ENCODE results near the gene MMP13.
"Not testable (repeated sequence)": the region's sequence is repeated elsewhere in the genome, so short reads cannot be mapped to it uniquely, and the experiment has no call there.

The MMP13 gene

DNA sequence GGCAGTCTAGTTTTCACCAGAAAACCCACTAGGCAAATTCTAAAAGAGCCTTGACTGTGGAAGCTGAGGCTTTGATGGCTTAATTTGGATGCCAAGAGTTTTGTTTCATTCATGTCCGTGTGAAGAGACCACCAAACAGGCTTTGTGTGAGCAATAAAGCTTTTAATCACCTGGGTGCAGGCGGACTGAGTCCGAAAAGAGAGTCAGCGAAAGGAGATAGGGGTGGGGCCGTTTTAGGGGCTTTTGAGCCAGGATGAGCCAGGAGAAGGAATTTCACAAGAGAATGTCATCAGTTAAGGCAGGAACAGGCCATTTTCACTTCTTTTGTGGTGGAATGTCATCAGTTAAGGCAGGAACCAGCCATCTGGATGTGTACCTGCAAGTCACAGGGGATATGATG lies 51.6 kb downstream of the MMP13 start:
- DNase-seq (ENCODE audit: low read depth in 3 of 3): not testable (repeated sequence)

GRCh38 chr11:102900346-102900745 lies 55.2 kb downstream of the MMP13 start:
- no peak for DNase-seq (ENCODE audit: low read depth in 3 of 3)

Data from stimulated activated CD4-positive, alpha-beta T cell treated with anti-CD3 and anti-CD28 coated beads, TNF-alpha, amount 100 ng/mL, for 48 hours (primary cell).